Measurements from ENCODE around the gene C10orf53. TPM values are rescaled to one million over a fixed set of nuclear protein-coding genes. Genes with fewer than 3 reads are reported as not detected.

C10orf53 gene
- total and polyA plus RNA-seq, 2 of the 4 experiments (the other 2 are of a cell fraction): not detected

- dilution Hi-C loops (cut with HindIII; ENCODE audit: low sequenced_read_pairs, unreplicated experiment): no loop called here
- Histone ChIP-seq H2AFZ (replicated peaks; ENCODE audit: low read length, poor library complexity) (no peak overlapping the region), H3K9me3 (ENCODE audit: control insufficient read depth, insufficient read depth, low read length) (no peaks in the 10 kb centered on the region), H2BK15ac (ENCODE audit: low read depth, low read length) (no peak overlapping the region), H3K79me1 (ENCODE audit: low read depth in 1 of 2, low read length in 2 of 2) (no peaks in the 10 kb centered on the region), H2BK120ac (ENCODE audit: low read depth, low read length) (no peak overlapping the region), H4K91ac (ENCODE audit: insufficient read depth, low read depth, low read length) (no peak overlapping the region), H3K36me3 (ENCODE audit: control insufficient read depth, insufficient read depth, low read length) (no peaks in the 10 kb centered on the region), H2BK5ac (ENCODE audit: low read depth, low read length, poor library complexity, severe bottlenecking) (no peak overlapping the region), H3K56ac (ENCODE audit: extremely low read depth, insufficient read depth, low read length) (no peak overlapping the region), H4K8ac (ENCODE audit: low read depth in 2 of 2, low read length in 2 of 2) (no peak overlapping the region), H3K18ac (ENCODE audit: low read depth, low read length) (no peak overlapping the region), H3K9ac (ENCODE audit: low read depth, low read length) (no peak overlapping the region), H3K4me1 (ENCODE audit: control insufficient read depth, insufficient read depth, low read length) (no peaks in the 10 kb centered on the region), H2AK9ac (replicated peaks; ENCODE audit: low read depth, low read length, poor library complexity) (no peak overlapping the region), H3K27me3 (ENCODE audit: control insufficient read depth, insufficient read depth, low read length) (peaks cover 5% of the 10 kb centered on the region; the same call in 1 of the 2 replicates), H2BK20ac (ENCODE audit: low read depth, low read length) (no peak overlapping the region), H3K27ac (ENCODE audit: insufficient read depth, low read length) (no peak overlapping the region), H3K14ac (replicated peaks; ENCODE audit: low read depth, low read length) (no peak overlapping the region), H3K9me1 (ENCODE audit: insufficient read depth, low read length) (no peaks in the 10 kb centered on the region), H3K4ac (ENCODE audit: low read depth, low read length) (no peak overlapping the region), H4K5ac (ENCODE audit: low read depth, low read length) (no peak overlapping the region), H4K20me1 (ENCODE audit: insufficient read depth, low read length) (no peaks in the 10 kb centered on the region), H3K4me2 (ENCODE audit: low read depth, low read length) (no peak overlapping the region), H2AK5ac (ENCODE audit: low read depth, low read length) (no peak overlapping the region), H3K23ac (ENCODE audit: low read depth, low read length) (no peak overlapping the region), H3K4me3 (ENCODE audit: insufficient read depth, low read depth, low read length) (no peak overlapping the region)
- DNase-seq: no peak
- intact Hi-C loops (cut with micrococcal nuclease): no loop called here
- TF ChIP-seq USF2 (IDR thresholded peaks at IDR 0.05; ENCODE audit: low read depth, low read length) (no peak), FOS (IDR thresholded peaks at IDR 0.05; ENCODE audit: low read depth, low read length) (no peak), CEBPB (IDR thresholded peaks at IDR 0.05; ENCODE audit: low read depth, low read length) (no peak), POLR2A (IDR thresholded peaks at IDR 0.05; ENCODE audit: low read depth, low read length) (no peak), CTCF (conservative IDR thresholded peaks at IDR 0.05; ENCODE audit: low read depth, low read length) (no peak), NFE2L2 (IDR thresholded peaks at IDR 0.05; ENCODE audit: low read depth, low read length) (no peak), SMC3 (IDR thresholded peaks at IDR 0.05; ENCODE audit: low read depth, low read length) (no peak), BHLHE40 (IDR thresholded peaks at IDR 0.05; ENCODE audit: low read depth, low read length) (no peak)
- 61% methylated on average over 2 of the region's 5 CpGs; no CpG with 5 or more reads in 1 of the 2 experiments for WGBS, 2 experiments (ENCODE audit: extremely low coverage in 2 of 2, insufficient read length in 1 of 2)
- no peak for ATAC-seq (ENCODE audit: low read depth)
- ChIA-PET POLR2A (ENCODE audit: unreplicated experiment) (no interaction called here), CTCF (no interaction called here)
- in situ Hi-C loops (cut with MboI; ENCODE audit: low sequenced_read_pairs): no loop called here
- no TSS peak for BruUV-seq (replicated peaks)
Measured at GRCh38 chr10:49666685-49667084, 12.8 kb upstream of the C10orf53 start.

Data from IMR-90 (cell line).